NCI-H1105 treated with DMSO at 0.1 percent for 48 hours (cell line): ENCODE results near the gene PRAMEF5.
A peak's percentile ranks its signal among the peaks of the same experiment; 100 is the strongest.
"Not testable (repeated sequence)": the region's sequence is repeated elsewhere in the genome, so short reads cannot be mapped to it uniquely, and the experiment has no call there.

ENCODE experiments used
- DNase-seq: peaks from one replicate; lab custom pipeline; 2025; lab: John Stamatoyannopoulos, UW

Gene PRAMEF5

GRCh38 chr1:13253898-13254297 lies at the start of gene PRAMEF5:
PRAMEF5 (plus strand) TSS chr1:13254198; CDS start chr1:13259269, 5,071 bp downstream.
- DNase-seq, result not testable (repeated sequence)

- DNase-seq, result not testable (repeated sequence)
These were observed 45.3 kb upstream of the PRAMEF5 start for GRCh38 chr1:13208712-13209111.

GRCh38 chr1:13216619-13217018 lies 37.4 kb upstream of the PRAMEF5 start:
- not testable (repeated sequence) for DNase-seq

- DNase-seq, result not testable (repeated sequence)
These were observed 34.8 kb upstream of the PRAMEF5 start for GRCh38 chr1:13219203-13219602.

- not testable (repeated sequence) for DNase-seq
These were observed 31.2 kb upstream of the PRAMEF5 start for GRCh38 chr1:13222788-13223187.

- DNase-seq, result no peak
These were observed 29.4 kb upstream of the PRAMEF5 start for GRCh38 chr1:13224480-13225060.

GRCh38 chr1:13225675-13226204 lies 28.3 kb upstream of the PRAMEF5 start, which contains the start of gene PRAMEF18:
PRAMEF18 (minus strand) TSS chr1:13226154; CDS start chr1:13226106, 48 bp downstream.
- not testable (repeated sequence) for DNase-seq

- not testable (repeated sequence) for DNase-seq
These were observed 26.5 kb upstream of the PRAMEF5 start for GRCh38 chr1:13227271-13228055.

GRCh38 chr1:13228343-13228781 lies 25.6 kb upstream of the PRAMEF5 start:
- peak; percentile 5 for DNase-seq

GRCh38 chr1:13230096-13230495 lies 23.9 kb upstream of the PRAMEF5 start:
- DNase-seq, result not testable (repeated sequence)

GRCh38 chr1:13230601-13231000 lies 23.4 kb upstream of the PRAMEF5 start:
- not testable (repeated sequence) for DNase-seq

GRCh38 chr1:13231061-13231750 lies 22.8 kb upstream of the PRAMEF5 start:
- DNase-seq, result not testable (repeated sequence)

GRCh38 chr1:13232056-13232455 lies 21.9 kb upstream of the PRAMEF5 start:
- DNase-seq, result not testable (repeated sequence)

- DNase-seq, result not testable (repeated sequence)
These were observed 19.9 kb upstream of the PRAMEF5 start for GRCh38 chr1:13234057-13234456.

GRCh38 chr1:13237572-13237971 lies 16.4 kb upstream of the PRAMEF5 start:
- DNase-seq, result not testable (repeated sequence)

- not testable (repeated sequence) for DNase-seq
These were observed 14.4 kb upstream of the PRAMEF5 start for GRCh38 chr1:13239633-13240032.

- DNase-seq, result not testable (repeated sequence)
These were observed 10.3 kb upstream of the PRAMEF5 start for GRCh38 chr1:13243536-13244263.

GRCh38 chr1:13245841-13246553 lies 8.0 kb upstream of the PRAMEF5 start:
- DNase-seq, result not testable (repeated sequence)

- DNase-seq, result not testable (repeated sequence)
These were observed 7.5 kb upstream of the PRAMEF5 start for GRCh38 chr1:13246554-13246871.

GRCh38 chr1:13247122-13247521 lies 6.9 kb upstream of the PRAMEF5 start:
- DNase-seq, result not testable (repeated sequence)

GRCh38 chr1:13265124-13265523 lies 11.1 kb downstream of the PRAMEF5 start:
- not testable (repeated sequence) for DNase-seq
